HG03342 (cell line): ENCODE results near the gene VPS37D.

ENCODE experiments used
- ATAC-seq: cut with Tn5 transposase; IDR thresholded peaks from one replicate; pipeline ENCODE4 v1.9.1; 2021; ENCODE audit warnings: mild to moderate bottlenecking, moderate library complexity; ENCODE audit not compliant: unreplicated experiment

VPS37D gene

DNA sequence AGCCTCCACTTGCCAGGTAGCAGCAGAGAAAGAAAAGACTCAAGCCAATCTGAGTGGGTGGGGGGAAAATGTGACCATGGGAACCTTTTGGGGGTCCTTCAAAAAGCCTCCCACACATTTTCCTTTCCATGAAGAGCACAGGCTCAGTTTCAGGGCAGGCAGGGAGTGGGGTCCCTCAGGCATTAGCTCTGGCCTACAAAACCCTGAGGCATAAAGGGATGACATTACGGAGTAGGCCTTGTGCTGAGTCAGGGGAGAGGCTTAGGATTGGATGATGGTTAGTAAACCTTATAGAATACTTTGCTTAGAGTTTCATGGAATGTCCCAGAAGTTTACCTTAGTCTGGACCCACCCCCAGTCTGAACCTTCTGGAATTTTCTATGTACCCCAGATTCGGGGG is 12.1 kb downstream of the VPS37D start:
- ATAC-seq = no peak

DNA sequence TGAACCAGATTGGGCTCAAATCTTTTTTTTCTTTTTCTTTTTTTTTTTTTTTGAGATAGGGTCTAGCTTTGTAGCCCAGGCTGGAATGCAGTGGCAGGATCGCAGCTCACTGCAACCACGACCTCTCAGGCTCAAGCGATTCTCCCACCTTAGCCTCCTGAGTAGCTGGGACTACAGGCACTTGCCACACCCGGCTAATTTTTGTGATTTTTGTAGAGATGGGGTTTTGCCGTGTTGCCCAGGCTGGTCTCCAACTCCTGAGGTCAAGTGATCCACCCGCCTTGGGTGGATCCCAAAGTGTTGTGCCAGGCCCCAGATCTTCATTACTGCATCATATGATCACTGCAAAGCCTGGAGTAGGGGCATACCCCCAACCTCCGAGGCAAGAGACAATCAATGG is 12.9 kb downstream of the VPS37D start:
- no peak for ATAC-seq

DNA sequence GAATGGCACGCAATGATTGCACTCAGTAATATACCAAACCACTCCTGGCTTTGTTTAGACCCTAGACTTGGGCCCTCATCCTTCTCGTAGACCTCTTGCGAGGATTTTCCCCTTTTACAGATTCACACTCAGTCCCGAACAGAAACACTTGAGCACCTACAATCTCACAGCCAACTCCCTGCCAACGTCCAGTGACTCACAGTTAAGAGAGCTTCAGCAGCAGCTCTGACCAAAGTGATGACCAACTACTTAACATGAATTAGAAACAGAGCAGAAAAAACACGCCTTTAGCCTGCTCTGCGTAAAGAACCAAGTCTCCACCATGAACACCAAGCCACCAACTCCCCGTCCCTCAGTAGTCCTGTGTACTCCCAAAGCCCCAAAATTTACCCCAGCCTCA is 13.4 kb downstream of the VPS37D start:
- ATAC-seq = no peak

DNA sequence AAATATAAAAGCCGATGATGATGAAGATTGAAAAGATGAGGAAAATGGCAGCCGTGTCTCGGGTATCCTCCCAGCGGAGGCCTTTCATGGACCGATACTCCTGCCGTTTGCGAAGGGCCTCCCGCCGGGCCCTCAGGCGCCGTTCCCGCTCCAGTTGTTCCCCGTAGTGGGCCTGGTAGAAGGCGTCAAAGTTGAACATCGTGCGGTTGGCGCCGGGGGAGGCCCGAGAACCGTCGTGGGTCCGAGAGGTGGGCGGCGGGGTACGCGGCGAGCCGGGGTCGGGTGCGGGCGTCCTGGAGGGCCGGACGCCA is 15.1 kb downstream of the VPS37D start:
- no peak for ATAC-seq

DNA sequence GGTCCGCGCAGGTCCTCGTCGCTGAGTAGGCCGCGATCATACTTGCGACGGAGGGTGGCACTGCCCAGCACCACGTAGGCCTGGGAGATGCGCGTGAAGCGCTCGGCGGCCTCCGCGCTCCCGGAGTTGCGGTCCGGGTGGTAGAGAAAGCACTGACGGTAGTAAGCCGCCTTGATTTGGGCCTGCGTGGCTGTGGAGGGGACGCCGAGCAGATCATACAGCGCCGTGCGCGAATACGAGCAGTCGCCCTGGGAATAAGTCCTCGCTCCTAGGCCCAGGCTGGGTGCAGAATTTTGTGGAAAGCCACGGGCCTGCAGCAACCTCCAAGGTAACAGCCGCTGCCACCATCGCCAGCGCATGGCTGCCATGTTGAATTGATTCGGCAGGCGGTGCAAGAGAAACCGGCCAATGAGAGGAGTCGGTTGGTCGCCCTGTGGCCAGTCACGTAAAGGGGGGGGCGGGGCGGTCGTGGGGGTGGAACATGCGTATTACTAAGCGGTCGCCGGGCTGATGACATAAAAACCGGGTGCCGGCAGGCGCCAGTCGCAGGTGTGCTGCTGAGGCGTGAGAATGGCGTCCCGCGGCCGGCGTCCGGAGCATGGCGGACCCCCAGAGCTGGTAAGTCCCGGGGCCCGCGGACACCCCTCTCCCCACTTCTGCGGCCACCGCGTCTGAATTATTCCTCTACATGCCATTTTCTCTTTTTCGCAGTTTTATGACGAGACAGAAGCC is 15.6 kb downstream of the VPS37D start, which contains the start of the genes BUD23 and DNAJC30:
Gene BUD23, plus strand, starts transcription at position 542 of the 732 bp plus-strand sequence. Its CDS starts 29 bp downstream, at position 571.
Gene DNAJC30, minus strand, starts transcription at position 398 of the 732 bp plus-strand sequence. Its CDS starts 30 bp downstream, at position 368.
- peak; percentile 82 for ATAC-seq

DNA sequence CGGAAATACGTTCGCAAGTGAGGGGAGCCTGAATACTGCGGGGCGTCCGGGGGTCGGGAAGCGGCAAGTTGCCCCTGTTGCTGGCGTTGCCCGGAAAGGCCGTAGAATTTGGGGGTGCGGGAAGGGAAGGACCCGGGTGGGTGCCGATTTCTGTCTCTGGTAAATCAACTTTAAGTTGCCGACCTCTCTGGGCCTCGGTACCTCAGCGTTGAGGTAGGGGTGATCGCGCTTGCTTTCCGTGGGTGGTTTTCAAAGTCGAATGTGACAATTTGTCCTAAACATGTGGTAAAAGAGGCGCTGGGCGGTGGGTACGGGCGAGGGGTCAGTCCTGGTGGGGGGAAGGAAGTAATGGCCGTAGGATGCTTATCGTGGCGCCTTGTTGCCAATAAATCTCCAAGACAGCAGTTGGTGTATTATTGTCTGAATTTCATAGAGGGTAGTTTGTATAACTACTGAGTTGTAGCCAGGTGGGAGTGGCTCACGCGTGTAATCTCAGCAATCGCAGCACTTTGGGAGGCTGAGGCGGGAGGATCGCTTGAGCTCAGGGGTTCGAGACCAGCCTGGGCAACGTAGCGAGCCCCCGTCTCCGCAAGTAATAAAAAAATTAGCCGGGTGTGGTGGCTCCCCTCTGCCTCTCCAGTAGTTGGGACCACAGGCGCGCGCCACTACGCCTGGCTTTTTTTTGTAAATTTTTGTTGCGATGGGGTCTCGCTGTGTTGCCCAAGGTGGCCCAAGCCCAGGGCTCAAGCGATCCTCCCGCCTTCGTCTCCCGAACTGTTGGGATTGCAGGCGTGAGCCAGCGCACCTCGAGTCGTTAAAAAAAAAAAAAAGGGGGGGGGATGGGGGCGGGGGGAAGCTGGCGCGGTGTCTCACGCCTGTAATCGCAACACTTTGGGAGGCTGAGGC is 16.4 kb downstream of the VPS37D start:
- ATAC-seq = peak; percentile 8

DNA sequence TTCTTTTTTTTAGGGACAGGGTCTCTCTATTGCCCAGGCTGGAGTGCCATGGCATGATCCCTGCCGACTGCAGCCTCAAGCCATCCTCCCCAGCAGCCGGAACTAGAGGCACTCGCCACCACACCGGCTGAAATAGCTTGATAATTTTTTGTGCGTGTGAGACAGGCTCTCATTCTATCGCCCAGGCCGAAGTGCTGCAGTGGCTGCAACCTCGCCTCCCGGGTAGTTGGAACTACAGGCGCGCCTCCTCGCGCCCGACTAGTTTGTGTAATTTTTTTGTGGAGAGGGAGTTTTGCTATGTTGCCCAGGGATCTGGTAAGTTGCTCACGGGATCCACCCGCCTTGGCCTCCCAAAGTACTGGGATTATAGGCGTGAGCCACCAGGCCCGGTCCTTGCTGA is 17.7 kb downstream of the VPS37D start:
- no peak for ATAC-seq

DNA sequence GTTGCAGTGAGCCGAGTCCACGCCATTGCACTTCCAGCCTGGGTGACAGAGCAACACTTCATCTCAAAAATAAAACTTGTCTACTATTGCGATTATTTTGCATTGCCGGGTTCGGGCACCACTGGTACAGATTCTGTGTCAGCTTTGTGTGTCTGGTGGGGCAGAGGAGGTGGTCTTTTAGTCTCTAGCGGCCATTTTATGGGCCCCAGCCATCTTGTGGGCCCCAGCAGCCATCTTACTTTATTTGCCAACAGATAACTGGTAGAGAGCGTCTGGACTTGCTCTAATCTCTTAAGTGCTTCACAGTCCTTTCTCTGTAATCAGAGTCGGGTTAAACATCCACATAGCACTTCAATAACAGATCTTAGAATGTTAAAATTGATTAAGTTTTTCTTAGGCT is 20.7 kb downstream of the VPS37D start:
- no peak for ATAC-seq

DNA sequence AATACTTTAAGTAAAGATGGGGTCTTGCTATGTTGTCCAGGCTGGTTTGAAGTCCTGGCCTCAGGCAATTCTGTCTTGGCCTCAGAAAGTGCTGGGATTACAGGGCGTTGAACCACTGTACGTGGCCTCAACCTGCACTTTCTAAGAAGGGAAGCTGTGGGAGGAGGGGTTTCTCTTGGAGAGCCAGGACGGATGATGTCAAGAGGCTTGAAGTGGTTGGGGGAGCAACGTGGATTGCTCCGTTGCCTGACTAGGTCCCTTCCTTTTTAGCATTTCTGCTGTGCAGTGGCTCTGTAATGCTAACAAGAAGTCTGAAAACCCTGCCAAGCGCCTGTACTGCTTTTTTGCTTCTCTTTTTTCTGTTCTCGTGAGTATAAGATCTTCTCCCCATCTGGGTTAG is 23.0 kb downstream of the VPS37D start:
- ATAC-seq = no peak

DNA sequence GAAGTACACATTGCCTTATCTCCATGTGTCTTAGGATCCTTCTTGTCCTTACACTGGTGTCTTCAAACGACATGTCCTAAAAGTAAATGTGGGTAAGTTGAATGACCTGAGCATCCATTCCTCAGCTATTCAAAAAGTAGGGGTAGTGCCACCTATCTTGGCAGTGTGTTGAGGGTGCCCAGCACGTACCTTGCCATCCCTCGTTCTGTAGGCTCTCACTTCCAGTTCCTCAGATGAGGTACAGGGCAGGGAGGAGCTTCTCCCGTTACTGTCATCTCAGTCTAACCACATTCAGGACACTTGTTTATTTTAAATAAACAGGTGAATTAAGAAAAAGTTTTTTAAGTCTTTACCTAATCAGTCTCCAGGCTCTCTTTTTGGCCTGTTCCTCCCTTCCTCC is 28.7 kb downstream of the VPS37D start:
- no peak for ATAC-seq

DNA sequence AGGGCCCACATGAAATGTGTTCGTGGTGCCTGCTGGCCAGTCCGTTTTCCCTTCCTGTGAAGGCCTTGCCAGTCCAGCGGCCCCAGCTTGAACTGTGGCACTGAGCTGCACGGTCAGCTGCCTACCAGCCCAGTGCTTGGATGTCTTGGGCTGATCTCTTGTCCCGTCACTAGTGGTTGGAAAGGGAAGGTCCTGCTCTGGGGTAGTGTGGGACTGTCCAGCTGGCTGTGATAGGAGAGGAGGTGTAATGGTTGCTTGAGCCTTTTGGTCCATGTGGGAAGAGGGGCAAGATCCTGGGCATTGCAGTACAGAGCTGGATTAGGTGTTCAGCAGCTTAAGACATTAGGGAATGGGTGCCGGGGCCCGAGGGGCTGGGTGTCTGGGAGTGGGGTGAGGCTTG is 30.8 kb downstream of the VPS37D start:
- ATAC-seq = no peak

DNA sequence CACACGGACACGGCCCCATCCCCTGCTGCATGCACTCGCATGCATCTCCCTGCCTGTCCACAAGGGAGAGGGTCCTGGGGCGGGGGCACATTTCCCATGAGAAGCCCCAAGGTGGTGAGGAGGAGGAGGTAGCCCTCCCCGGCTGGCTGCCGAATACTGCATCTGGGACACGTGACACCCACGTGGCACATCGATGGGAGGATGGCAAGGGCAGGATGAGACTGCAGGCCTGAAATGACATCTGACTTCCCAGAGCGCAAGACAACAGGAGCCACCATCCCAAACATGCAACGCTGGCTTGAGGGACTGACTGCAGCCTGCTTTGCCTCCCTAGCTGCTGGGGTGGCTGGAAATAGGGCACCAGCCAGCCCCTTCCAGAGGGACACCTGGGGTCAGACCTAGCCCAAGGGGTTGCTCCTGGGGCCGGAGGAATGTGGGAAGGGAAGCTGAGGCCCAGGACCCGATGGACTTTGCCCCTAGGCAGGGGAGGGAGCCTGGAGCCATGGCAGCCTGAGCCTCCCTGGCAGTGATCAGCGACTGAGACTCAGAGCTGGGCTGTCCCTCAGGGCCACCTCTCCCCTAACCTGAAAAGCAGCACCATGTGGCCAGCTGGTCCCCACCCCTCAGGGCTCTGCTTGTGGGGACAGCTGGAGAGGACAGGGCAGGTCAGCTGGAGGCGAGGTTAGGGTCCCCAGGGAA is 31.9 kb downstream of the VPS37D start:
- ATAC-seq = no peak

DNA sequence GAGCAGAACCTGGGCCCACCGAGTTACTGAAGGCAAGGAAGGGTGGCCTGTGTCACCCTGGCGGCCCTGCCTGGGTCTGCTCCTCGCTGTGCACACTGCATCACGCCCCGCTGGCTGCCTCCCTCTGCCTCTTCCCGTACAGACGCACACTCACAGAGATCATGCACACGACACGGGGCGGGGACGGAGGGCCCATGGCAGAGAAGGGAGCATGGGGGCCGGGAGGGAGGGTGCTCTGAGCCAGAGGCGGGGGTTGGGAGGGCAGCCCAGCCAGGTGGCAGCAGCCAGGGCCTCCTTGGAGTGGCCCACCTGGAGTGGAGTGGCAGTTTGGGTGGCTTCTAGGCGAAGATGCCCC is 32.4 kb downstream of the VPS37D start:
- no peak for ATAC-seq

DNA sequence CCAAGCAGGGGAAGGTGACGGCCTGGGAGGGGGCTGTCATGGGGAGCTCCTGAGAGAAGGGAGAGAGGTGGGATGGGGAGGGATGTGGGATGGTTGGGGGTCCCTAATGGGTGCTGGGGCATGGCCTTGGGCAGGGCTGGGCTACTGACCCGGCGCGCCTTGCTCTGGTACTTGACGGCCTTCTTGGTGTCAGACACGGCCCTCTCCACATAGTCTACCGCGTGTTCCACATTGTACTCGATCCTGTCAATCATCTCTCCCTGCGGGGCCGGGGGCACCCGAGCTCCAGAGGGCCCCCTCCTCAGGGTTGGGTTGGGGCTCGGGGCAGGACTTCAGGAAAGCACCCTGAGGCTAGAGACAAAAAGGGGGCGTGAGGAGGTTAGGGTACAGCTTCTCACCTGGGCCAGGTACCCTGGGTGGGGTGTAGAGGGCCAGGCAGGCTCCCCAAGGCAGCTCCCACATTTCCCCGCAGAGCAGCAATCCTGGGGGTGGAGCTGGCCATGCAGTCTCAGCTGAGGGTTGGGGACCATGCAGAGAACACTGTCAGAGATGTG is 33.0 kb downstream of the VPS37D start:
- no peak for ATAC-seq

DNA sequence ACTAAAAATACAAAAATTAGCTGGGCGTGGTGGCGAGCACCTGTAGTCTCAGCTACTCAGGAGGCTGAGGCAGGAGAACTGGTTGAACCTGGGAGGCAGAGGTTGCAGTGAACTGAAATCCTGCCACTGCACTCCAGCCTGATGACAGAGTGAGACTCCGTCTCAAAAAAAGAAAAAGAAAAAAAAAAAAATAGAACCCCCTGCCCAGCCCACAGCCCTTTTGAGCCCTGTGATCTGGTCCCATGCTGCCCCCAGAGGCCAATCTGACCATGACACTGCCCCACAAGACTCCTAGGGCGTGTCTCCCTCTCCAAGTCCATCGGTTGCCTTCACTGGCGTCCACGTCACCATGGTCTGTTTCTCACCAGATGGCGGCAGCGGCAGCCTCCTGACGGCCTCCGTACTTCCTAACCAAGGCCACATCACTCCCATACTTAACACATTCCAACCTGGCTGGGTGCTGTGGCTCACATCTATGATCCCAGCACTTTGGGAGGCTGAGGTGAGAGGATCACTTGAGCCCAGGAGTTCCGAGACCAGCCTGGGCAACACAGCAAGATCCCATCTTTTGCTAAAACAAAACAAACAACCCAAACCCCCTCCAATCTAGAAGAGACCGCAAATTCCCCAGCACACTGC is 33.8 kb downstream of the VPS37D start:
- no peak for ATAC-seq

DNA sequence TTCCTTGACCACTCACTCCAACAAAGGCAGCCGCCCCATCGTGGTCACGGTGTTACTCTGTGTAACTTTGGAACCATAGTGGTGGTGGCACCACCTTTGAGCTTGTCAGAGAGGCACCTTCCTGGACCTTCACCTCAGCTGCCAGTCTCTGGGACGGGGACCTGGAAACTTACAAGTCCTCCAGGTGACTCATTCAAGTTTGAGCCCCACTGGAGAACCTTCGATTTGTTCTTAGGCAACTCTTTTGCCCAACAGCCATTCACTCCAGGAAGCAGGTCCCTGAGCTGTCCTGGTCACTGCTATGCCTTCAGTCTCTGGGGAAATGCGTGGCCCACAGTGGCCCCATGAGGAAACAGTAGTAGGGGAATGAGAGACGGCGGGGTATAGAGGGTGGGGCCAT is 34.6 kb downstream of the VPS37D start:
- ATAC-seq = no peak

DNA sequence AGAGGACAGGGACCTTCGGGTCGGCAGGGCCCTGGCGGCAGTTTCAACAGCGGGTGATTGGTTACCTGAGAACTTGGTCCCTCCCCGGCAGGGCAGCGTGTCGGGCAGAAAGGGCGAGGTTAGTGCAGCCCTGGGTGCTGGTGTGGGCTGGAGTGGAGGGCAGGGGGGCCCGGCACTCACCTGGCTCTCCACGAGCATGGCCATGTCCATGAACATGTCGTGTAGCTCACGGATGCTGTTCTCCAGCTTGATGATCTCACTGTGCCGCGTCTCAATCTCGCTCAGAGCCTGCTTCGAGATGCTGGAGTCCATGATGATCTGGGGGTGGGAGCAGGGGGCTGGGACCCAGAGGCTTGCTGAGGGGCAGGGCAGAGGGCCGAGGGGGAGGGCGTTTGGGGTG is 35.0 kb downstream of the VPS37D start:
- ATAC-seq = no peak

DNA sequence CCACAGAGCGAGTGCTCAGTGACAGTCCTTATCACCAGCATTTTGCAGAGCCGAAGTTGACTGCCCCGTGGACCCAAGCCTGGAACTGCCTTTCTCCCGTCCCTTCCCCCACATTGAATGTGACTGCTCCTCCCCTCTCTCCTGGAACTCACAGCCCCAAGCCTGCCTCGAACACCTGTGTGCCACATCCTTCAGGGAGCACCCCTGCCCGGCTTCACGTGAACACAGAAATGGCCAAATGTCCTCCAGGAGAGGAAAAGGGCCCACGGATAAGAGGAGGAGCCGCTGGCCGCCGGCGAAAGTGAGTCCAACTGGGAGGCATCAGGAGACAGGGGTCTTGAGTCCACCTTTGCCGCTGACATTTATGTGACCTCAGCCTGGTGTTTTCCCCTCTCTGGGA is 35.6 kb downstream of the VPS37D start:
- ATAC-seq = no peak

DNA sequence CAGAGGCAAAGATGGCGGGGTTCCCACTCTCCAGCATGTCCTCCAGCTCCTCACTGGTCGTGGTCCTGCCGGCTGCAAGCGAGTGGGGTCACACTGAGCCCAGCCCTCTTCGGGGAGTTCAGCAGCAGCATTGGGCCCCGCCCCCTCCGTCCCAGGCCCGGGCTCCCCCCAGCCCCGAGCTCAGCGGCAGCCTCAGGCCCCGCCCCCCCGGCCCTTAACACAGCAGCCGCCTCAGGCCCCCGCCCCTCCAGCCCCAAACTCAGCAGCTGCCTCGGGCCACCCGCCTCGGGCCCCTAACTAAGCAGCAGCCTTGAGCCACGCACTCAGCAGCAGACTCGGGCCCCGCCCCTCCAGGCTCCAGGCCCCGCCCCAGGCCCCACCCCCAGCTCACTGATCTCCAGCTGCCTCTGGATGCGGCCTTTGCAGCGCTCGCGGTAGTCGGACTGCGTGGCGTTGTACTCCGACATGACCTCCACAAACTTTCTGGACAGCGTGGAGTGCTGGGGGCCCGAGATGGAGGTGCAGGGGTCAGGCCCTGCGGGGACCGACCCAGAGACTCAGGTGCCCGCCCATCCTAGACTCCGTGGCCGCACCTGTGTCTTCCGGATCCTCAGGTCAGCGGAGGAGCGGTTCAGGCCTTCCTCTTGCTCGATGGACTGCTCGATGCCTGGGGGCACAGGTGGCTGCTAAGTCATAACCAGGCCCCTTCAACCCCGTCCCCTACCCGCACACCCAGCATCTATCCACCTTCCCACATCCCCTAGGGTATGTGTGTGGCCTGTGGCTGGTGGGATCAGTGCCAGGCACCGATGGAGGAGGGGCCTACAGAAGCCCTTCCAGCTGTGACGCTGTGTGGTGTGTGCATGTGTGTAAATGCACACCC is 36.4 kb downstream of the VPS37D start:
- no peak for ATAC-seq
